HG03135 (cell line): ENCODE data around the gene ALPL.
A peak's percentile ranks its signal among the peaks of the same experiment; 100 is the strongest.

ENCODE experiments used
- ATAC-seq: cut with Tn5 transposase; IDR thresholded peaks from one replicate; pipeline ENCODE4 v1.9.1; 2021; ENCODE audit warnings: mild to moderate bottlenecking, moderate library complexity; ENCODE audit not compliant: unreplicated experiment

Gene ALPL

GRCh38 chr1:21596174-21596573 lies 87.0 kb downstream of the ALPL start:
- no peak for ATAC-seq

- ATAC-seq, result no peak
Observed at GRCh38 chr1:21596628-21597027, 87.4 kb downstream of the ALPL start.

GRCh38 chr1:21597753-21598152 lies 88.5 kb downstream of the ALPL start:
- no peak for ATAC-seq

- no peak for ATAC-seq
Observed at GRCh38 chr1:21598417-21598816, 89.2 kb downstream of the ALPL start.

GRCh38 chr1:21598904-21599303 lies 89.7 kb downstream of the ALPL start:
- ATAC-seq, result no peak

GRCh38 chr1:21599402-21599801 lies 90.2 kb downstream of the ALPL start:
- ATAC-seq, result no peak

- no peak for ATAC-seq
Observed at GRCh38 chr1:21601278-21602048, 92.2 kb downstream of the ALPL start.

- ATAC-seq, result no peak
Observed at GRCh38 chr1:21603177-21604138, 94.2 kb downstream of the ALPL start.

- ATAC-seq, result no peak
Observed at GRCh38 chr1:21604208-21604957, 95.2 kb downstream of the ALPL start.

GRCh38 chr1:21605012-21605715 lies 95.9 kb downstream of the ALPL start:
- no peak for ATAC-seq

- no peak for ATAC-seq
Observed at GRCh38 chr1:21605964-21606705, 96.9 kb downstream of the ALPL start.

GRCh38 chr1:21607549-21608529 lies 98.6 kb downstream of the ALPL start:
- peak; percentile 73 for ATAC-seq

GRCh38 chr1:21608798-21609197 lies 99.6 kb downstream of the ALPL start:
- no peak for ATAC-seq

- ATAC-seq, result no peak
Observed at GRCh38 chr1:21610027-21610426, 100.8 kb downstream of the ALPL start.

GRCh38 chr1:21610989-21611785 lies 102.0 kb downstream of the ALPL start:
- no peak for ATAC-seq

GRCh38 chr1:21612057-21612456 lies 102.8 kb downstream of the ALPL start:
- no peak for ATAC-seq

- no peak for ATAC-seq
Observed at GRCh38 chr1:21613072-21613867, 104.0 kb downstream of the ALPL start.
